GM19372 (cell line): ENCODE results near the gene TMF1.

Experiments
- ATAC-seq: cut with Tn5 transposase; IDR thresholded peaks from one replicate; pipeline ENCODE4 v1.9.1; 2021; ENCODE audit warnings: mild to moderate bottlenecking, low read depth, moderate library complexity; ENCODE audit not compliant: unreplicated experiment

TMF1 gene

GRCh38 chr3:69082361-69082760 lies 30.2 kb upstream of the TMF1 start:
- ATAC-seq = no peak

- no peak for ATAC-seq
Observed at GRCh38 chr3:69081583-69082262, 29.6 kb upstream of the TMF1 start.

- peak; percentile 42 for ATAC-seq
Observed at GRCh38 chr3:69080233-69080920, 28.2 kb upstream of the TMF1 start, which contains the start of gene UBA3. Gene UBA3, minus strand, starts transcription at chr3:69080365. Its CDS starts 12 bp downstream, at chr3:69080353.

- peak; percentile 20 for ATAC-seq
Observed at GRCh38 chr3:69079269-69080159, 27.4 kb upstream of the TMF1 start.

DNA sequence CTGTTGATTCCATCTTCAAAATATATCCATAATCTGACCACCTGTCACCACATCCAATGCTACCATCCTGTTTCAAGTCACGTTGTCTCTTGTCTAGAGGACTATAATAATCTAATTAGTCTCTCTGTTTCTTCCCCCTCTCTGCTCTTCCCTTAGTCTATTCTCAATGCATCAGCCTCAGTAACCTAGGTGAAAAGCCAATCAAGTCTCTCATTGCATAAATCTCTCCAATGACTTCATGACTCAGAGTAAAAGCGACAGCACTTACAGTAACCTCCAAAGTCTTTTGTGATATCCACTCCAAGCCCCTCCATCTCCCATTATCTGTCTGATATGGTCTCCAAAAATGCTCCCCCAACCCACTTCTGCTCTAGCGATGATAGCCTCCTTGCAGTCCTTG lies 20.8 kb upstream of the TMF1 start:
- ATAC-seq = no peak

GRCh38 chr3:69066121-69066520 lies 14.0 kb upstream of the TMF1 start:
- ATAC-seq = no peak

DNA sequence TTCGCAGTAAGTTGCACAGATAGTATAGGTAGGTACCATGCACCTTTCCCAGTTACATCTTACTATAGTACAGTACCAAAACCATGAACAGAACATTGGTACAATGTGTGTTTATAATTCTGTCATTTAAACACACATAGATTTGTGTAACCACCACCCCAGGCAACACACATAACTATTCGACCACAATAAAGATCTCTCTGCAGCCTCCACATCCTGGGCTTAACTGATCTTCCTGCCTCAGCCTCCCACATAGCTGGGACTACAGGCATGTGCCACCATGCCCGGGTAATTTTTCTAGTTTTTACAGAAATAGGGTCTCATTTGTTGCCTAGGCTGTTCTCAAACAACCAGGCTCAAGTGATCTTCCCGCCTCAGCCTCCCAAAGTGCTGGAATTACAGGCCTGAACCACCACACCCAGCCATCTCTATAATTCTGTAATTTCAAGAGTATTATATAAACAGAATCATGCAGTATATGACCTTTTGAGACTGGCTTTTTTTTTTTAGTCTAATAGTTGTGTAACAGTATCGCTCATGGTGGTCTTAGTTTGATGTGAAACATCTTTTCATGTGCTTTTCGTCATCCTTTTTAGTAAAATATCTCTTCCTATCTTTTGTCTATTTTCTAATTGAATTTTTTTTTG lies 13.3 kb upstream of the TMF1 start:
- ATAC-seq = no peak

DNA sequence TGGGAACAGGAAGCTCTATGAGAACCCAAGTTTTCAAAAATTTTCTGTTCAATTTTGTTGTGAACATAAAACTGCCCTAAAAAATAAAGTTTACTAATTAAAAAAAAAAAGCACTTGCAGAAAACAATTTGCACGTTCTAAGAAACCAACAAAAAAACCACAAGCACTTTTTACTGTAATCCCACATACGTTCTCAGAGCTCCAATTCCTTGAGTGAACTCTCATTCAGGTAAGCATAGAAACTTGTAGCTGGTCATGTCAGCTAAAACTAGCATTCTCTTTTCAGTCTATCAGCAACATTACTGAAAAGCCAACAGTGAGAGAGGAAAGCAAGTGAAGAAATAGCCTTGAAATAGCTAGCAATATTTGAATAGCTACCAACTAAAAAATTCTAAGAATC lies 11.5 kb upstream of the TMF1 start:
- ATAC-seq = no peak

DNA sequence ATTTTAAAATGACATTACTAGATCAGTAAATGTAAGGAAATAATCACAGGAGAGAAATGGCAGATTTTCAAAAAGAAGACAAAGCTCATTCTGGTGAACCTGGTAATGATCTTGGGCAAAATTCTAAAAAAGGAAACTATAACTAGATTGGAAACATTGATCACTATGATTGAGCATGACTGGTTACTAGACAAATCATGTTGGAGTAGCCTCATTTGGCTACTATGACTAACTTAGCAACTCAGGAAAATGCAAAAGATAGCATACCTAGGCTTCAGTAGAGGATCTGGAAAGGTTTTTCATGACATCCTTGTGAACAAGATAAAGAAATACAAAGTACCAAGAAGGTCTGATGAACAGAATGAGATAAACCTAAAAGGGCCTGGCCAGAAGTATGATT lies 7.6 kb upstream of the TMF1 start:
- ATAC-seq = no peak

- ATAC-seq = no peak
Observed at GRCh38 chr3:69058947-69059224, 6.8 kb upstream of the TMF1 start.

- ATAC-seq = peak; percentile 100
Observed at GRCh38 chr3:69058180-69058946, 6.2 kb upstream of the TMF1 start.

DNA sequence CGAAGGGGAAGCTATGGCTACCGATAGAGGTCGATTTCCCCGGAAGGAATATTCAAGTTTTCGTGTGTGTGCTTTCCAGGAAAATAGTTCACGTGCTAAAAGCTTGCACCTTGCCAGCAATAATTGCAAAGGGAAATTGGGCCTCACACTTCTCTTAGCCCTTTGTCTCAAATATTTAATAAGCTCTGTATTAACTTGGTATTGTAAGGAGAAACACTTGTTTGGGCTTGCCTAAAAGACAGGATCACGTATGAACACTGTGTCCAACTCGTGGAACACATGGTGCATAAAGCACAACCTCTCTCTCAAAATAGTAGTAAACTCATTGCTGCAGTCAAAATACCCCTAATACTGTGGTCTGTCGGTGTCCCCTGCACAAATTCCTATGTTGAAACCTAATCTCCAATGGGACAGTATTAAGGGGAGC lies 352 bp upstream of the TMF1 start:
- ATAC-seq = peak; percentile 1

DNA sequence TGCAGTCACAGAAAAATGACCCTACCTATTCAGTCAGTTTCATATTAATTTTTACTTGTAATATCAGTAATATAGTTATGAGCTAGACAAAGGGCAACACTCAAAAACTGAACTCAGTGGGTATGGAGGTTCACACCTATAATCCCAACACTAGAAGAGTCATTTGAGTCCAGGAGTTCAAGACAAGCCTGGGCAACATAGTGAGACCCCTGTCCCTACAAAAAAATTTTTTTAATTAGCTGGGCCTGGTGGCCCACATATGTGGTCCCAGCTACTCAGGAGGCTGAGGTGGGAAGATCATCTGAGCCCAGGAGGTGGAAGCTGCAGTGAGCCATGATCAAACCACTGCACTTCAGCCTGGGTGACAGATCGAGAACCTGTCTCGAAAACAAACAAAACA lies 3.1 kb downstream of the TMF1 start:
- no peak for ATAC-seq

DNA sequence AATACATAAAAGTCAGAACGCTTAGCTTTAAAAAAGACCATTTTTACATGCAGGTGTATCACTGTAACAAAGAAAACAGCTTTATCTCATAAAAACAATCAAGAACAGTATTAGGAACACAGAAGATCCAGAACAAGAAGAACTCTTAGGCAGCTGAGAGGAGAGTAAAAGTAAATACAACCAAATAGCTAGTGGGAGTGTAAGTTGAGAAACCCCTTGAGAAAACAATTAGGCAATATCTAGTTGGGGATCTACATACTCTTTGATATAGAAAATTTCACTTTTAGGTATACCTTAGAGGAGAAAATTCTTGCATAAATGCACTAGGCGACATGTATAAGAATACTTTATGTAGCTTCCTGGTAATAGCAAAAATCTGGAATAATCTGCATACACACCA lies 7.5 kb downstream of the TMF1 start:
- ATAC-seq = no peak

- ATAC-seq = no peak
Observed at GRCh38 chr3:69033470-69033869, 18.7 kb downstream of the TMF1 start.

DNA sequence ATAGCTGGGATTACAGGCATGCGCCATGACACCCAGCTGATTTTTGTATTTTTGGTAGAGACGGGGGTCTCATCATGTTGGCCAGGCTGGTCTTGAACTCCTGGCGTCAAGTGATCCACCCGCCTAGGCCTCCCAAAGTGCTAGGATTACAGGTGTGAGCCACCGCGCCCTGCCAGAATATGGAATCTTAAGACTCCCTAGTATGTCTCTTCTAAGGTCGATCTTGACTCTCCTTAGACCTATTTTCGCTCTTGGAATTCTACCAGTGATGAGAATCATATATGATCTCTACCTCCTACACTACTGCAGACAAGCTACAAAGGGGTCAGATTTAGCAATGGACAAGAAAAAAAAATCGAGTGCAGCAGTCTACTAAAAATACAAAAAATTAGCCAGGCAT lies 19.4 kb downstream of the TMF1 start:
- ATAC-seq = no peak

GRCh38 chr3:69032142-69032541 lies 20.0 kb downstream of the TMF1 start:
- ATAC-seq = no peak

DNA sequence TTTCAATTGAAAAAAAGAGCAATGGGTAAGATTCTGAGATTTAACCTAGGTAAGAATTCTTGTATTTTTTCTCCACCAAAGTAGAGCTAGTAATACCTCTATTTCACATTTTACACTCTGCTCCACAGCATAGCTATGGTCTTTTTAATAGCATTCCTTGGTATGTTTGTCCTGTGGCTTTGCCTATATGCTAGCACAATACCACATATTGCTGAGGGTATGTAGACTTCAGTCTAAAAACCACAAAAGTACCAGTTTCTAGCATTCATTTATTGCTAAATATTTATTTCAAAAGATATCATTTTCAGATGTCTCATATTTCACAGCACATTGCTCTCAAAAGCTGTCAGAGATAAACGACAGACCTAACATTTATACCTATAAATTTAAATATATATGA lies 20.5 kb downstream of the TMF1 start:
- no peak for ATAC-seq

DNA sequence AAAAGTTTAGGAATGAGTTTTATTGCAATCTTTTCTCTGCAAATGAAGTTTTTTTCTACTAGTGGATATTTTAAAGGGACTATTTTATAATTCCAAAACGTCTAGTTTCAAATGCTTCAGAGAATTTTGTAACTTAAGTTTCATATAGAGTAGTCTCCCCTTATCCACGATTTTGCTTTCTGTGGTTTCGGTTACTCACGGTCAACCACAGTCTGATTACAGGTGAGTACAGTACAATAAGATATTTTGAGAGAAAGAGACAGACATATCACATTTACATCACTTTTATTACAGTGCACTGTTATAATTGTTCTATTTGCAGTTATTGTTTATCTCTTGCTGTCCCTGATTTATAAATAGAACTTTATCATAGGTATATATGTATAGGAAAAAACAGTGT lies 31.3 kb downstream of the TMF1 start:
- ATAC-seq = no peak

GRCh38 chr3:69020424-69020823 lies 31.7 kb downstream of the TMF1 start:
- ATAC-seq = no peak
